HG02943 (cell line): ENCODE results near the gene INTU.
A peak's percentile ranks its signal among the peaks of the same experiment; 100 is the strongest.

ENCODE experiments used
- ATAC-seq: cut with Tn5 transposase; IDR thresholded peaks from one replicate; pipeline ENCODE4 v1.9.1; 2021; ENCODE audit warnings: mild to moderate bottlenecking, low read depth, moderate library complexity; ENCODE audit not compliant: unreplicated experiment

The INTU gene

DNA sequence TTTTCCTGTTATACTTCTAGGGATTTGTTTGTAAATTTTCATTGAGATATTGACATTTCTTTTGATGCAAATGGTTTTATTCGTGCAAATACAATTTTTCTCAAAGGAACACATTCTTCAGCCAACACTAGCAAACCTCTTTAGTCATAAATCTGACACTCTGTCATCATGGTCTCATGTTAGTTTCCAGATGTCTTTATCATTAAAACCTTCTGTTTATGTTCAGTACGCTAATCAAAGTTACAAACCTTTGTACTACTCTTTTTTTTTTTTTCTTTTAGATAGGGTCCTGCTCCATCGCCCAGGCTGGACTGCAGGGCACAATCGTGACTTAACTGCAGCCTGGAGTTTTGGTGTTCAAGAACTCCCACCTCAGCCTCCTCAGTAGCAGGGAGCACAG, 104.5 kb downstream of the INTU start:
- no peak for ATAC-seq

DNA sequence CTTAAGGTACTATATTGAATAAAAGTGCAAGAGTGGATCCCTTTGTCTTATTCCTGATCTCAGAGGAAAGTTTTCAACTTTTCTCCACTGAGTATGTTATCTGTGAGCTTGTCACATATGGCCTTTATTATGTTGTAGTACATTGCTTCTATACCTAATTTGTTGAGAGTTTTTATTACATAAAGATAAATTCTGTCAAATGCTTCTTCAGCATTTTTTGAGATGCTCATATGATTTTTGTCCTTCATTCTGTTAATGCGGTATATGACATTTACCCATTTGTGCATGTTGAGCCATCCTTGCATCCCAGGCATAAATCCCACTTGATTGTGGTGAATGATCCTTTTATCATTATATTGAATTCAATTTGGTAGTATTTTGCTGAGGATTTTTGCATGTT, 108.5 kb downstream of the INTU start:
- ATAC-seq, result no peak

DNA sequence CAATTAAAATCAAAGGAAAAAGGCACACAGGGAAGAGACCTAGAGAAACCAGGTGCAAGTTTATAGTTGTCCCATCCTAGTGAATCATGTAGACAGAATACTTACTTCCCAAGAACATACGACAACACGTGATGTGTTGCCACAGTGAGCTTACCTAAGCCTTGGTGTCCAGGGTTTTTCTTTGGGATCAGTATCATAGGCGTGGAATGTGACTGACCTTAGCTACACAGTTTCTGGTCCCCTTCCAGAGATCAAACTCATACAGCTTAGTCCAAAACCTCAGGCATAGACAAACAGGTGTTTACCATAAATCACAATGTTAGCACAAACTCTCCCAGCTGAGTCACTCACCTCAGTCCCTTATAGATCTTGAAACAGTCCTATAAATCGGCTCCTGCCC, 115.1 kb downstream of the INTU start:
- no peak for ATAC-seq

DNA sequence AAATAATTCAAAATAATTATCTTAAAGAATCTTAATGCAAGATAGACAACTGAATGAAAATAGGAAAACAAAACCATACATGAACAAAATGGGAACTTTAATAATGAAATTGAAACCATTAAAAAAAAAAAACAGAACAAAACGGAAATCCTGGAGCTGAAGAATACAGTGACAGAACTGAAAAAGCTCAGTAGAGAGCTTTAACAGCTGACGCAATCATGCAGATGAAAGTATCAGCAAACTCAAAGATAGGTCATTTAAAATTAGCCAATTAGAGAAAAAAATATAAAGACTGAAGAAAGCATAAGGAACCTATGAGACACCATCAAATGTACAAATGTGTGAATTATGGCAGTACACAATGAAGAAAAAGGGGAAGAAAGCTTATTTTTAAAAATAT, 116.2 kb downstream of the INTU start:
- no peak for ATAC-seq

DNA sequence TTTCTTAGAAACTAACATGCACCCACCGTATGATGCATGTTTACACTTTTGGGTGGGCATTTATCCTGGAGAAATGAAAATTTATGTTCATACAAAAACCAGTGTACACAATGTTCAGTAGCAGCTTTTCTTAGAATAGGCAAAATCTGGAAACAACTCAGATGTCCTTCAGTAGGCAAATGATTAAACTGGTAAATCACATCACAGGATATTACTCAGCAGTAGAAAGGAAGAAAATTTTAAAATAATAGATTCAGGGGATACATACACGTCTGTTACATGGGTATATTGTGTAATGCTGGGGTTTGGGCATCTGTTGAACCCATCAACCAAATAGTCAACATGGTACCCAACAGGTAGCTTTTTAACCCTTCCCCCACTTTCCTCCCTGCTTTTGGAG, 124.1 kb downstream of the INTU start:
- no peak for ATAC-seq

DNA sequence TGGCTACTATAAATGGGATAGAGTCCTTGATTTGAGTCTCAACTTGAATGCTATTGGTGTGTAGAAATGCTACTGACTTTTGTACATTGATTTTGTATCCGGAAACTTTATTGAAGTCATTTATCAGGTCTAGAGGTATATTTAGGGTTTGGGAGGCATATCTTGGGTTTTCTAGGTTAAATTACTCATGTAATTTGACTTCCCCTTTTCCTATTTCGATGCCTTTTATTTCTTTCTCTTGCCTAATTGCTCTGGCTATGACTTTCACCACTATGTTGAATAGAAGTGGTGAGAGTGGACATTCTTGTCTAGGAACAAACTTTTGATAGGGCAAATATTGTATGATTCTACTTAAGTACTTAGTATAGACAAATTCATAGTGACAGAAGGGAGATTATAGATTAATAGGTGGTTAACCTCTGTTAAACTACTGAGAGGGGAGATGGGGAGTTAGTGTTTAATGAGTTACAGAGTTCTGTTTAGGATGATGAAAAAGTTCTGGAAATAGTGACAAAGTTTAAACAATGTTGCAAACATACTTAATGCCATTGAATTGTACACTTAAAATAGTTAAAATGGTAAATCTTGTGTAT, 126.6 kb downstream of the INTU start:
- ATAC-seq, result peak; percentile 89

DNA sequence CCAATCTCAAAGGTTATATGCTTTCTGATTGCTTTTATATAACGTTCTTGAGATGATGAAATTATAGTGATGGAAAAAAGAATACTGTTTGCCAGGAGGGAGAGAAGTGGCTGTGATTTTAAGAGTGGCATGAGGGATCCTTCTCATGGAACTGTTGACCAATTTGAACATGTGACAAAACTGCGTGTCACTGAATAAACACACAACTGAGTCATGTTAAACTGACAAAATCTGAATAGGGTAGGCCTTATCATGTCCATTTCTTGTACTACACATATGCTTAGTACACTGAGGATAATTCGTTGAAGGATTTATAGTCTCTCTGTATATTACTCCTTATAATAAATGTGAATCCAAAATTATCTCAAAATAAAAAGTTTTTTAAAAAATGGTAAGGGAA, 127.1 kb downstream of the INTU start:
- no peak for ATAC-seq

DNA sequence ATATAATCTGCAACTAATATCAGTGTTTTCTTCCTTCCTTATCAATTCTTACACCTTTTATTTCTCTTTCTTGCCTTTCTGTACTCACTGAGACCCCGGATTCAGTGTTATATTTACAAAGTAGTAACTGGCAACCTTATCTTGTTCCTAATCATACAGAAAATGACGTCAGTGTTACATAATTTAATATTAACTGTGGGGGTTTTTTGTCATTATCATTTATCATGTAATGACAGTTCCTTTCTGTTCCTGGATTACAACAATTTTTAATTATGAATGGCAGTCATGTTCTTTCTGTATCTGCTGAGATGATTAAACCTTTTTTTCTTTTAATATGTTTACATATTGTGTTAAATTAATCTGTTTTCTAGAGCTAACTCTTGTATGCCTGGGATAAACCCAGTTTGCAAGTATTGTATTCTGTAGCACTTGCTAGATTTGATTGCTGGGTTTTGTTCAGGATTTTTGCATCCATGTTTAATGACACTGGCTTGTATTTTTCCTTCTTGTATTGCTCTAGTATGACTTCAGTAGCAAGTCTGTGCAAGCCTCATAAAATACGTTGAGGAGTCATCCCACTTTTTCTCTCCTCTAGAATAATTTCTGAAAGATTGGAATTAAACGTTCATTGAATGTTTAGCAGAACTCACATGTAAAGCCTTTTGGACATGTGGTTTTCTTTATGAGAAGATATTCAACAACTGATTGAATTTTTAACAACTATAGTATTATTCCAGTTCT, 138.9 kb downstream of the INTU start:
- no peak for ATAC-seq

DNA sequence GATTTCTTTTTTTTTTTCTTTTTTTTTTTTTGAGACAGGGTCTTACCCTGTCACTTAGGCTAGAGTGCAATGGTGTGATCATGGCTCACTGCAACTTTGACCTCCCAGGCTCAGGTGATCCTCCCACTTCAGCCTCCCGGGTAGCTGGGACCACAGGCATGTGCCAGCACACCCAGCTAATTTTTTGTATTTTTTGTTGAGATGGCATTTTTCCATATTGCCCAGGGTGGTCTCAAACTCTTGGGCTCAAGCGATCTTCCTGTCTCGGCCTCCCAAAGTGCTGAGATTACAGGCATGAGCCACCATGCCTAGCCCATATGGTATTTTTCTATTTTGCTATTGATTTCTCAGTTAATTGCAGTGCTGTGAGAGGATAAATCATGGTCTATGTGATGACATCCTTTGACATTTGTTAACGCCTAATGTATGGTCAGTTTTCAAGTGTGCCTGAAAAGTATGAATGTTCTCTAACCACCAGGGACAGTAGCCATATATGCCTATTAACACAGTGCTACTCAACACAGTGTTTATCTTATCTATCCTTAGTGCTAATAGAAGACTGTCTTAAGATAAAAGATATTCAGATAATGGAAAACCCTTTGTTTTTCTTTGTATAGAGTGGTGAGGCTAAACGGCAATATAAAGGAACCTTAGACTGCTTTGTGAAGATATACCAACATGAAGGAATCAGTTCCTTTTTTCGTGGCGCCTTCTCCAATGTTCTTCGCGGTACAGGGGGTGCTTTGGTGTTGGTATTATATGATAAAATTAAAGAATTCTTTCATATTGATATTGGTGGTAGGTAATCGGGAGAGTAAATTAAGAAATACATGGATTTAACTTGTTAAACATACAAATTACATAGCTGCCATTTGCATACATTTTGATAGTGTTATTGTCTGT, 140.3 kb downstream of the INTU start:
- ATAC-seq, result no peak

DNA sequence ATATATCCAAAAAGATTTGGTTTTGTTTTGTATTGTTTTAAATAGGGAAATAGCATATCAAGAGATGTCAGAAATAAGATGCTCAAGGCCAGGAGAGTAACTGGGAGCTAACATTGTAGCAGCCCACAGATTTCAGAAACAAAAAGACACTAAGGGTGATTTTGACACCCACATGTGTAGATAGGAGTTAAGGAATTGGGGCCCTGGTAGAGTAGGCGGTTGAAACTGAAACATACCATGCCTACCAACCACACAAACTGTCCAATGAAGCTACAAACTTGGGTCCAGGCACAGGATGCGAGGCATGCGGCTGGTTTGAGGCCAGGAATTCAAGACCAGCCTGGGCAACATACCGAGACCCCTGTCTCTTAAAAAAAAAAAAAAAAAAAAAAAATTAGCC, 143.1 kb downstream of the INTU start:
- ATAC-seq, result no peak
